ENCODE measurements around the gene COL27A1.

COL27A1 gene

GRCh38 chr9:114356792-114357191 lies 201.5 kb downstream of the COL27A1 start:
- FAIRE-seq, result no peak
- TF ChIP-seq, protein P1, sequence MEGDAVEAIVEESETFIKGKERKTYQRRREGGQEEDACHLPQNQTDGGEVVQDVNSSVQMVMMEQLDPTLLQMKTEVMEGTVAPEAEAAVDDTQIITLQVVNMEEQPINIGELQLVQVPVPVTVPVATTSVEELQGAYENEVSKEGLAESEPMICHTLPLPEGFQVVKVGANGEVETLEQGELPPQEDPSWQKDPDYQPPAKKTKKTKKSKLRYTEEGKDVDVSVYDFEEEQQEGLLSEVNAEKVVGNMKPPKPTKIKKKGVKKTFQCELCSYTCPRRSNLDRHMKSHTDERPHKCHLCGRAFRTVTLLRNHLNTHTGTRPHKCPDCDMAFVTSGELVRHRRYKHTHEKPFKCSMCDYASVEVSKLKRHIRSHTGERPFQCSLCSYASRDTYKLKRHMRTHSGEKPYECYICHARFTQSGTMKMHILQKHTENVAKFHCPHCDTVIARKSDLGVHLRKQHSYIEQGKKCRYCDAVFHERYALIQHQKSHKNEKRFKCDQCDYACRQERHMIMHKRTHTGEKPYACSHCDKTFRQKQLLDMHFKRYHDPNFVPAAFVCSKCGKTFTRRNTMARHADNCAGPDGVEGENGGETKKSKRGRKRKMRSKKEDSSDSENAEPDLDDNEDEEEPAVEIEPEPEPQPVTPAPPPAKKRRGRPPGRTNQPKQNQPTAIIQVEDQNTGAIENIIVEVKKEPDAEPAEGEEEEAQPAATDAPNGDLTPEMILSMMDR (IDR thresholded peaks at IDR 0.05; ENCODE audit: insufficient read depth, missing control alignments), result no peak
- DNase-seq (ENCODE audit: insufficient read length, low spot score), result no peak

- DNase-seq (ENCODE audit: insufficient read length, low spot score), result no peak
- FAIRE-seq, result no peak
- TF ChIP-seq, protein P1 (IDR thresholded peaks at IDR 0.05; ENCODE audit: insufficient read depth, missing control alignments), result no peak
These were observed 202.0 kb downstream of the COL27A1 start for GRCh38 chr9:114357360-114357759.

DNA sequence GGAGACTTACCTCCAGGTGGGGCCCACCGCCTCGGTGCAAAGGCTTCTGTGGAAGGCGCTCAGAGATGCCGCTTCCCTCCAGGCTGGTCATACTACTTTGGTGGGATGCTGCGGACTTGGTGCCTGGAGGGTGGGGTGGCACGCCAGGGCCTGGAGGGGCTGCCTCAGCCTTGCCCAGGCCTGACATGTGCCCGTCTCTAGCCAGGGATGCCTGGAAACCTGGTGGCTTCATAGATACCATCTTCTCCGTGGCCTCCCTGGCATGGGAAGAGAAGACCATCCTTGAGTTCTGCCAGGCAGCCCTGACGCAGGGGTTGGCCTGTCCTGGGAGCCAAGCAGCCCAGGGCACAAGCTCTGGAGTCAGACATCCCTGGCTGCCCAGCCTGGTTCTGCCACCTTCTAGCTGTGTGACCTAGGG lies 202.6 kb downstream of the COL27A1 start:
- TF ChIP-seq, protein P1 (IDR thresholded peaks at IDR 0.05; ENCODE audit: insufficient read depth, missing control alignments), result no peak
- DNase-seq (ENCODE audit: insufficient read length, low spot score), result no peak
- FAIRE-seq, result no peak

DNA sequence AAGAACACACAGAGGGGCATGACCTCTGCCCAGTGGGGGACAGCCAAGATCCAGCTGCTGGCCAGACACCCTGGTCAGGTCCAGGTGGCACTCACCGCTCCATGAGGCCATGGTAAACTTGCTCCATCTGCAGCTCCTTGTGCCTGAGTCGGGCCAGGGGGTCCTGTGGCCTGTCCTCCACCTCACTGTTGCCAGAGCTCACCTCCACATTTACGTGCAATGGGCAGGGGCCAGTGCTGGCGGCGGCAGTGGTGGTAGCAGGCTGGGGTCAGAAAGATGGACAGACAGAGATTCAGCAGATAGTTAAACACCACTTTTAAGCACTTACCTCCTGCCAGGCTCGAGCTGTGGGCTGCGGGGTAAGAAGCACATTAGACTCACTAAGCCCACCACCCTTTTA lies 204.5 kb downstream of the COL27A1 start:
- TF ChIP-seq, protein P1 (IDR thresholded peaks at IDR 0.05; ENCODE audit: insufficient read depth, missing control alignments), result no peak
- FAIRE-seq (no peak), DNase-seq (ENCODE audit: insufficient read length, low spot score) (no peak)

DNA sequence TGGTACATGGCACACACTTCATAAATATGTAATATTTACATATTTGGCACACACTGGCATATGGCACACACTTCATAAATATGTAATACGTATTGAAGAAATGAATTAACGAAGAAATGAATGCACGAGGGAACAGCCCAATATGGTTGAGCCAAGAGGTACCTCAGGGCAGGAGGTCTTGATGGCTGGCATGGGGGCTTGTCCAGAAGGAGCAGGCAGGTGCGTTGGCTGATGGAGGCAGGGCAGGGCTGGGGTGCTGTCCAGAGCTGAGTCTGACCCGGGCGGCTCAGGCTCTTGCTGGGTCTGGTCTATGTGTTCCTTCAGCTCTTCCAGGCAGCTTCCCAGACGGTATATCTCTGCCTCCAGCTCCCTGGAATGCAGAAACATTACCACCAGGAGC lies 206.2 kb downstream of the COL27A1 start:
- DNase-seq (ENCODE audit: insufficient read length, low spot score) (no peak), FAIRE-seq (no peak)
- TF ChIP-seq, protein P1 (IDR thresholded peaks at IDR 0.05; ENCODE audit: insufficient read depth, missing control alignments), result no peak
